GM12874 (cell line): ENCODE data around the gene S100A10.

Experiments
- CTCF ChIP-seq: IDR thresholded peaks from 2 replicates; pipeline ENCODE4 v1.5.1; 2011; ENCODE audit warnings: low read depth, mild to moderate bottlenecking, control low read depth, low read length, moderate library complexity; ENCODE audit not compliant: insufficient read depth

S100A10 gene

GRCh38 chr1:151985270-151985669 is 8.4 kb downstream of the S100A10 start:
- TF ChIP-seq CTCF, result no peak

GRCh38 chr1:151984313-151984956 is 9.2 kb downstream of the S100A10 start:
- no peak for TF ChIP-seq CTCF

GRCh38 chr1:151982300-151983005 is 11.2 kb downstream of the S100A10 start:
- no peak for TF ChIP-seq CTCF

- TF ChIP-seq CTCF, result no peak
These were observed 12.5 kb downstream of the S100A10 start for GRCh38 chr1:151981178-151981525.

- TF ChIP-seq CTCF, result no peak
These were observed 13.1 kb downstream of the S100A10 start for GRCh38 chr1:151980287-151981177.

- TF ChIP-seq CTCF, result no peak
These were observed 14.7 kb downstream of the S100A10 start for GRCh38 chr1:151978922-151979321.

- no peak for TF ChIP-seq CTCF
These were observed 15.9 kb downstream of the S100A10 start for GRCh38 chr1:151977662-151978230.
